OCI-LY3 (cell line): ENCODE results near the gene COL4A2.

Experiments used
- H2AFZ ChIP-seq: fragments of 200-600, 300-600 bp; shearing (Covaris generic); 2 replicates; pipeline ENCODE4 v1.6.0; 2014; ENCODE audit warnings: antibody characterized with exemption, low read depth, low read length
- H3K27ac ChIP-seq: fragments of 200-600, 300-600 bp; sonication (generic); 2 replicates; pipeline ENCODE4 v1.5.1; 2014; ENCODE audit warnings: mild to moderate bottlenecking, low read length, moderate library complexity, mixed read lengths
- H3K27me3 ChIP-seq: fragments of 200-600, 300-600 bp; sonication (generic); 2 replicates; pipeline ENCODE4 v1.6.1; 2014; ENCODE audit warnings: low read depth, low read length, mixed read lengths
- H3K36me3 ChIP-seq: fragments of 200-600, 300-600 bp; sonication (generic); replicated peaks from 2 replicates; pipeline ENCODE3; 2014; ENCODE audit warnings: low read depth, low read length, mixed read lengths
- H3K4me1 ChIP-seq: fragments of 300-600, 200-600 bp; sonication (generic); 2 replicates; pipeline ENCODE4 v1.6.1; 2014; ENCODE audit warnings: low read length, mixed read lengths
- H3K4me2 ChIP-seq: fragments of 200-600, 300-600 bp; sonication (generic); 2 replicates; pipeline ENCODE4 v1.6.1; 2014; ENCODE audit warnings: low read length, mixed read lengths
- H3K4me3 ChIP-seq: fragments of 300-600, 200-600 bp; sonication (generic); 2 replicates; pipeline ENCODE4 v1.5.1; 2014; ENCODE audit warnings: antibody characterized with exemption, mild to moderate bottlenecking, low read length, moderate library complexity
- H3K79me2 ChIP-seq: fragments of 300-600, 200-600 bp; shearing (Covaris generic); 2 replicates; pipeline ENCODE4 v1.6.1; 2014; ENCODE audit warnings: mild to moderate bottlenecking, low read length, mixed read lengths
- H3K9ac ChIP-seq: fragments of 300-600, 200-600 bp; shearing (Covaris generic); 2 replicates; pipeline ENCODE4 v1.6.0; 2014; ENCODE audit warnings: mild to moderate bottlenecking, low read length, moderate library complexity
- H3K9me3 ChIP-seq: fragments of 200-600, 300-600 bp; shearing (Covaris generic); 2 replicates; pipeline ENCODE4 v1.6.1; 2014; ENCODE audit warnings: low read length, mixed read lengths; ENCODE audit not compliant: insufficient read depth
- H4K20me1 ChIP-seq: fragments of 200-600, 300-600 bp; sonication (generic); 2 replicates; pipeline ENCODE4 v1.6.1; 2016; ENCODE audit warnings: low read length, mixed read lengths; ENCODE audit not compliant: insufficient read depth
- CTCF ChIP-seq: fragments of 200-600, 300-600 bp; sonication (generic); IDR thresholded peaks from 2 replicates; pipeline ENCODE4 v1.5.1; 2014; ENCODE audit warnings: antibody characterized with exemption, low read length, low read depth
- EZH2phosphoT487 ChIP-seq: fragments of 200-600 bp; shearing (Covaris generic); IDR thresholded peaks from 2 replicates; pipeline ENCODE4 v1.6.1; 2018; ENCODE audit warnings: antibody characterized with exemption, mixed run types, low read depth

The COL4A2 gene

GRCh38 chr13:110263888-110264287, 43.2 kb upstream of the COL4A2 start:
- no peak overlapping the region for H3K4me3 ChIP-seq
- TF ChIP-seq CTCF (no peak), EZH2phosphoT487 (no peak)
- H3K9me3 ChIP-seq: no peaks in the 10 kb centered on the region
- H3K27me3 ChIP-seq: peaks cover 13% of the 10 kb centered on the region; the same call in 1 of the 2 replicates
- no peak overlapping the region for H2AFZ ChIP-seq
- H3K9ac ChIP-seq: no peak overlapping the region
- H4K20me1 ChIP-seq: no peaks in the 10 kb centered on the region
- no peak overlapping the region for H3K27ac ChIP-seq
- peaks cover 12% of the 10 kb centered on the region for H3K4me1 ChIP-seq
- H3K4me2 ChIP-seq: no peak overlapping the region
- no peaks in the 10 kb centered on the region for H3K79me2 ChIP-seq
- no peaks in the 10 kb centered on the region for H3K36me3 ChIP-seq

DNA sequence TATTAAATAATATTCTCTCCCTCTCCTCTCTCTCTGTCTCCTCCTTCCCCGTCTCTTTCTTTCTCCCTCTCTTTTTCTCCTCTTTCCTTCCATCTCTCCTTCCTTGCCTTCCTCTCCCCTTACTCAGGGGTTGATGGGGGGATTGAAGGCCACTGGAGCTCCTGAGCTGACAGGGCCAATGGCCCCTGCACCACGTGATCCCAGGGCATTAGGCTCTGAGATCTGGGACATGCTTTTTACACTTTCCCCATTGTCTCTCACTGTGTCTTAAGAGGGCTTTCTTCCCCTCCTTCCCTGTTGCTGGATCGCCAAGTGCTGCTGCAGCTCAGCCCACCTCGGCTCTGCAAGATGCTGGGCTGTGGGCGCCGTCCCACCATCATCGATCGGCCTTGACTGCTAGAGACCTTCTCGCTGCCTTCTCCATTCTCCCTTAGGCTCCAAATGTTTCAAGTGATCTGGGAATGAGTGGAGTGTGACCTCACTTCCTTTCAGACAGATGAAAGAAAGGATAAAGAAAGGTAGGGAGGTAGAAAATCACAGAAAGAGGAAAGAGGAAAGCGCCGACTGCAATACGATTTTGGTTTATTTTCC, 42.3 kb upstream of the COL4A2 start:
- no peak overlapping the region for H2AFZ ChIP-seq
- no peaks in the 10 kb centered on the region for H3K79me2 ChIP-seq
- H3K27ac ChIP-seq: no peak overlapping the region
- no peaks in the 10 kb centered on the region for H4K20me1 ChIP-seq
- H3K9ac ChIP-seq: no peak overlapping the region
- H3K4me1 ChIP-seq: peaks cover 12% of the 10 kb centered on the region
- no peak overlapping the region for H3K4me2 ChIP-seq
- peaks cover 13% of the 10 kb centered on the region; the same call in 1 of the 2 replicates for H3K27me3 ChIP-seq
- no peaks in the 10 kb centered on the region for H3K36me3 ChIP-seq
- TF ChIP-seq CTCF (no peak), EZH2phosphoT487 (no peak)
- no peaks in the 10 kb centered on the region for H3K9me3 ChIP-seq
- H3K4me3 ChIP-seq: no peak overlapping the region

DNA sequence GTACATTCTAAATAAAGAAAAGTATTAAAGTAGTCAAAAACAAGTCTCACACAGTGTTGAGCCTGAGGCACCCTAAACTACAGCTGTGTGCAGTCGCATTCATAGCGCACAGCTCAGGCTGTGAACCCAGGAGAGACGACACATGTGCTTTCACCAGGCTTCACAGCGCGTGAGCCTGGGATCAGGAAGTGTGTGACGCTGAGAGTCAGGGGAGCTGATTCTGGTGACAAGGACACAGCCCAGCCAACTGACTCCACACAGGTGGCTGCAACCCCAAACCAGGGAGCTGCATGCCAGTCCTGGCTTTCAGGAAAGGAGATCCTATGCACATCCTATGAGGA, 41.8 kb upstream of the COL4A2 start:
- H2AFZ ChIP-seq: no peak overlapping the region

More for the DNA sequence above, 41.8 kb upstream of the COL4A2 start:
- Histone ChIP-seq H3K4me3 (no peak overlapping the region), H3K27me3 (peaks cover 15% of the 10 kb centered on the region; the same call in 1 of the 2 replicates), H3K27ac (no peak overlapping the region), H3K4me2 (no peak overlapping the region), H3K36me3 (no peaks in the 10 kb centered on the region), H4K20me1 (no peaks in the 10 kb centered on the region), H3K79me2 (no peaks in the 10 kb centered on the region), H3K9ac (no peak overlapping the region), H3K4me1 (peaks cover 12% of the 10 kb centered on the region), H3K9me3 (no peaks in the 10 kb centered on the region)
- TF ChIP-seq EZH2phosphoT487 (no peak), CTCF (no peak)
